A549 (cell line): ENCODE data around the gene IDE. TPM values are rescaled to one million over a fixed set of nuclear protein-coding genes. Genes with fewer than 3 reads are reported as not detected.

Experiments used
- ATAC-seq, 2 experiments: fragments of 200-7000 bp in 1 of 2; fragments of >200 bp in 1 of 2; cut with Nextera tagmentation in 1 of 2; cut with Tn5 transposase in 1 of 2; 3 replicates each; pipeline versions ENCODE4 v1.8.0 to v1.9.1; 2018 to 2020; ENCODE audit warnings: mild to moderate bottlenecking in 1 of 2, moderate library complexity in 1 of 2
- CTCF ChIA-PET: fragments of 300-600 bp; sonication (Branson Sonifier 250); formaldehyde crosslinking; extraction: SDS; loops from one replicate; lab custom pipeline; 2021; ENCODE audit warnings: antibody characterized with exemption, inconsistent platforms; lab: Yijun Ruan, JAX
- POLR2A ChIA-PET: fragments of 350-600 bp; formaldehyde crosslinking; extraction: SDS; loops from one replicate; lab custom pipeline; 2021; ENCODE audit warnings: antibody characterized with exemption, inconsistent platforms; lab: Yijun Ruan, JAX
- DNase-seq, 2 experiments: peaks; one replicate each; pipeline versions ENCODE4 v3.0.0 to v3.0.0-alpha.2; 2011 to 2016; ENCODE audit warnings: low read depth in 1 of 2, low spot score in 1 of 2
- FAIRE-seq: peaks from 2 replicates; lab custom pipeline; 2011; peaks lifted over from hg19 to GRCh38; lab: Jason Lieb, UNC
- H3K27ac ChIP-seq, 2 experiments: fragments of >200 bp; sonication (Bioruptor Twin); formaldehyde crosslinking; 3 replicates each; pipeline ENCODE4 v1.5.1; 2016 to 2017
- H3K4me1 ChIP-seq: fragments of >200 bp; sonication (Bioruptor Twin); formaldehyde crosslinking; 3 replicates; pipeline ENCODE4 v1.6.1; 2016
- H3K4me2 ChIP-seq: fragments of >200 bp; sonication (Bioruptor Twin); formaldehyde crosslinking; 3 replicates; pipeline ENCODE4 v1.6.1; 2016
- H3K4me3 ChIP-seq: fragments of >200 bp; sonication (Bioruptor Twin); formaldehyde crosslinking; 3 replicates; pipeline ENCODE4 v1.5.1; 2016
- H3K9me3 ChIP-seq: fragments of >200 bp; sonication (Bioruptor Twin); formaldehyde crosslinking; 3 replicates; pipeline ENCODE4 v1.6.1; 2016
- CHD2 ChIP-seq: fragments of 150-350 bp; IDR thresholded peaks from 2 replicates; pipeline ENCODE4 v1.6.1; 2014; ENCODE audit warnings: low read length; ENCODE audit not compliant: partially characterized antibody
- JUN ChIP-seq, 2 experiments: fragments of >200 bp; sonication (Bioruptor Twin); formaldehyde crosslinking; IDR thresholded peaks; 2 replicates in 1 of 2; 3 replicates in 1 of 2; pipeline ENCODE4 v1.6.1; 2016 to 2017
- MAFK ChIP-seq: fragments of 450-650 bp; IDR thresholded peaks from 2 replicates; pipeline ENCODE4 v1.6.1; 2014; ENCODE audit not compliant: partially characterized antibody
- NFE2L2 ChIP-seq: fragments of 150-350 bp; conservative IDR thresholded peaks from 2 replicates; pipeline ENCODE4 v1.6.1; 2014; ENCODE audit warnings: low read length
- RAD21 ChIP-seq, 2 experiments: fragments of >200 bp in 1 of 2; sonication (Bioruptor Twin) in 1 of 2; formaldehyde crosslinking in 1 of 2; IDR thresholded peaks in 1 of 2; conservative IDR thresholded peaks in 1 of 2; 2 replicates in 1 of 2; 3 replicates in 1 of 2; pipeline ENCODE4 v1.6.1; 2012 to 2018; ENCODE audit warnings: inconsistent platforms in 1 of 2
- RARB ChIP-seq: fragments of 250-450 bp; sonication (Bioruptor Pico); IDR thresholded peaks from 2 replicates; pipeline ENCODE4 v1.8.0; 2021; ENCODE audit warnings: mild to moderate bottlenecking, moderate library complexity
- RNF2 ChIP-seq: fragments of 200-600 bp; sonication (generic); IDR thresholded peaks from 2 replicates; pipeline ENCODE4 v1.6.1; 2016; ENCODE audit warnings: low read depth, mild to moderate bottlenecking, antibody characterized with exemption, moderate library complexity, borderline replicate concordance
- SMC3 ChIP-seq: fragments of >200 bp; sonication (Bioruptor Twin); formaldehyde crosslinking; IDR thresholded peaks from 3 replicates; pipeline ENCODE4 v1.6.1; 2018; ENCODE audit warnings: inconsistent platforms
- SREBF2 ChIP-seq: fragments of 450-650 bp; IDR thresholded peaks from 2 replicates; pipeline ENCODE4 v1.6.1; 2014; ENCODE audit warnings: mild to moderate bottlenecking, moderate library complexity
- WGBS: methylation state at CpG from one replicate; pipeline ENCODE4 v1.1.6; 2017; ENCODE audit errors: missing lambda C conversion rate; 5-methylcytosine and 5-hydroxymethylcytosine counted together
- polyA plus RNA-seq, 4 experiments: library from polyadenylated mRNA; depleted of rRNA in 3 of 4; stranded (reverse); fragments of >200 nt; fragmentation: RNase III in 1 of 4; extraction: RNeasy Plus Mini Kit Qiagen cat#74134 plus additional on column Dnase treatment in 1 of 4; gene quantifications; 2 replicates in 3 of 4; 3 replicates in 1 of 4; pipeline ENCODE4 v1.2.3, GENCODE V29; 2011 to 2017
- TF ChIP-seq, protein P1 (sequence below): fragments of 250-450 bp; sonication (Bioruptor Pico); IDR thresholded peaks from 2 replicates; pipeline ENCODE4 v1.5.0; 2021; ENCODE audit warnings: mild to moderate bottlenecking, moderate library complexity, borderline replicate concordance
- TF ChIP-seq, protein P2 (sequence below): fragments of >200 bp; sonication (Bioruptor Twin); formaldehyde crosslinking; IDR thresholded peaks from 3 replicates; pipeline ENCODE4 v1.5.1; 2016
- TF ChIP-seq, protein P3 (sequence below): fragments of 150-350 bp; IDR thresholded peaks from 2 replicates; pipeline ENCODE4 v1.6.1; 2014; ENCODE audit warnings: low read depth, mild to moderate bottlenecking, low read length
- TF ChIP-seq, protein P4 (sequence below): fragments of 200-600 bp; sonication (generic); IDR thresholded peaks from 2 replicates; pipeline ENCODE4 v1.6.1; 2016; ENCODE audit warnings: antibody characterized with exemption, mild to moderate bottlenecking, moderate library complexity

Gene IDE
- polyA plus RNA-seq, 2 of the 4 experiments (the other 2 are of a cell fraction): 25.1 to 61.1 TPM

DNA sequence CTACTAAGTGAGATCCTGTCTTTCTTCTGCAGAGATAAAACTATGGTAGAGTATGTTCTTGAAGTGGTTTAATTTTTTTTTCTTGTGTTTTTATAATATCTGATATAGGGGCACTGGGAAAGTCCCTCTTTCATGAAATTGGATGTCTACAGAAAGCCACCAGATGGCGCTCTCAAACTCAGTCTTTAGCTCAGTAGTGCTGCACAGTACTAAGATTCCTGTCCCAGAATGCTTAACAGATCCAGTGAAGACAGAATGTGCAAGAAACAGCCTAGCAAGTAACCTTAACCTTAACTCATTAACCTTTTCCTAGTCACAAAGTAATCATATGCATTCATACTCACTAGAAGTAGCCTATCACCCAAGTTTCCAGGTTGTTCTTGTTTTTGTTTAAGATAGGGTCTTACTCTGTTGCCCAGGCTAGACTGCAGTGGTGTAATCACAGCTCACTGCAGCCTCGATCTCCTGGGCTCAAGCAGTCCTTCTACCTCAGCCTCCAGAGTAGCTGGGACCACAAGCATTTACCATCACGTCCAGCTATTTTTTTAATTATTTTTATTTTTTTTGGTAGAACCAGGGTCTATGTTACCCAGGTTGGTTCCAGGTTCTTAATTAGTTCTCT is 56.7 kb downstream of the IDE start:
- CTCF ChIA-PET: interaction anchor here (0.5 to 5.1 kb wide), 30 partner anchors 10 to 994 kb away, joined by 3 to 79 read pairs (median 4); partner anchors contain the start of gene IDE
- DNase-seq: peak; percentile 49 to 78
- TF ChIP-seq, protein P1, sequence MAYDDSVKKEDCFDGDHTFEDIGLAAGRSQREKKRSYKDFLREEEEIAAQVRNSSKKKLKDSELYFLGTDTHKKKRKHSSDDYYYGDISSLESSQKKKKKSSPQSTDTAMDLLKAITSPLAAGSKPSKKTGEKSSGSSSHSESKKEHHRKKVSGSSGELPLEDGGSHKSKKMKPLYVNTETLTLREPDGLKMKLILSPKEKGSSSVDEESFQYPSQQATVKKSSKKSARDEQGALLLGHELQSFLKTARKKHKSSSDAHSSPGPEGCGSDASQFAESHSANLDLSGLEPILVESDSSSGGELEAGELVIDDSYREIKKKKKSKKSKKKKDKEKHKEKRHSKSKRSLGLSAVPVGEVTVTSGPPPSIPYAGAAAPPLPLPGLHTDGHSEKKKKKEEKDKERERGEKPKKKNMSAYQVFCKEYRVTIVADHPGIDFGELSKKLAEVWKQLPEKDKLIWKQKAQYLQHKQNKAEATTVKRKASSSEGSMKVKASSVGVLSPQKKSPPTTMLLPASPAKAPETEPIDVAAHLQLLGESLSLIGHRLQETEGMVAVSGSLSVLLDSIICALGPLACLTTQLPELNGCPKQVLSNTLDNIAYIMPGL (CRISPR knock-in tag): no peak
- peak; percentile 89 for TF ChIP-seq SMC3
- TF ChIP-seq, protein P2, sequence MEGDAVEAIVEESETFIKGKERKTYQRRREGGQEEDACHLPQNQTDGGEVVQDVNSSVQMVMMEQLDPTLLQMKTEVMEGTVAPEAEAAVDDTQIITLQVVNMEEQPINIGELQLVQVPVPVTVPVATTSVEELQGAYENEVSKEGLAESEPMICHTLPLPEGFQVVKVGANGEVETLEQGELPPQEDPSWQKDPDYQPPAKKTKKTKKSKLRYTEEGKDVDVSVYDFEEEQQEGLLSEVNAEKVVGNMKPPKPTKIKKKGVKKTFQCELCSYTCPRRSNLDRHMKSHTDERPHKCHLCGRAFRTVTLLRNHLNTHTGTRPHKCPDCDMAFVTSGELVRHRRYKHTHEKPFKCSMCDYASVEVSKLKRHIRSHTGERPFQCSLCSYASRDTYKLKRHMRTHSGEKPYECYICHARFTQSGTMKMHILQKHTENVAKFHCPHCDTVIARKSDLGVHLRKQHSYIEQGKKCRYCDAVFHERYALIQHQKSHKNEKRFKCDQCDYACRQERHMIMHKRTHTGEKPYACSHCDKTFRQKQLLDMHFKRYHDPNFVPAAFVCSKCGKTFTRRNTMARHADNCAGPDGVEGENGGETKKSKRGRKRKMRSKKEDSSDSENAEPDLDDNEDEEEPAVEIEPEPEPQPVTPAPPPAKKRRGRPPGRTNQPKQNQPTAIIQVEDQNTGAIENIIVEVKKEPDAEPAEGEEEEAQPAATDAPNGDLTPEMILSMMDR: peak; percentile 89
- TF ChIP-seq, protein P3, sequence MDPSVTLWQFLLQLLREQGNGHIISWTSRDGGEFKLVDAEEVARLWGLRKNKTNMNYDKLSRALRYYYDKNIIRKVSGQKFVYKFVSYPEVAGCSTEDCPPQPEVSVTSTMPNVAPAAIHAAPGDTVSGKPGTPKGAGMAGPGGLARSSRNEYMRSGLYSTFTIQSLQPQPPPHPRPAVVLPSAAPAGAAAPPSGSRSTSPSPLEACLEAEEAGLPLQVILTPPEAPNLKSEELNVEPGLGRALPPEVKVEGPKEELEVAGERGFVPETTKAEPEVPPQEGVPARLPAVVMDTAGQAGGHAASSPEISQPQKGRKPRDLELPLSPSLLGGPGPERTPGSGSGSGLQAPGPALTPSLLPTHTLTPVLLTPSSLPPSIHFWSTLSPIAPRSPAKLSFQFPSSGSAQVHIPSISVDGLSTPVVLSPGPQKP: no peak
- peak; percentile 61 to 68 for TF ChIP-seq RAD21 (conservative IDR thresholded peaks at IDR 0.05 in 1 of 2, IDR thresholded peaks at IDR 0.05 in 1 of 2)
- TF ChIP-seq CHD2: no peak
- TF ChIP-seq, protein P4, sequence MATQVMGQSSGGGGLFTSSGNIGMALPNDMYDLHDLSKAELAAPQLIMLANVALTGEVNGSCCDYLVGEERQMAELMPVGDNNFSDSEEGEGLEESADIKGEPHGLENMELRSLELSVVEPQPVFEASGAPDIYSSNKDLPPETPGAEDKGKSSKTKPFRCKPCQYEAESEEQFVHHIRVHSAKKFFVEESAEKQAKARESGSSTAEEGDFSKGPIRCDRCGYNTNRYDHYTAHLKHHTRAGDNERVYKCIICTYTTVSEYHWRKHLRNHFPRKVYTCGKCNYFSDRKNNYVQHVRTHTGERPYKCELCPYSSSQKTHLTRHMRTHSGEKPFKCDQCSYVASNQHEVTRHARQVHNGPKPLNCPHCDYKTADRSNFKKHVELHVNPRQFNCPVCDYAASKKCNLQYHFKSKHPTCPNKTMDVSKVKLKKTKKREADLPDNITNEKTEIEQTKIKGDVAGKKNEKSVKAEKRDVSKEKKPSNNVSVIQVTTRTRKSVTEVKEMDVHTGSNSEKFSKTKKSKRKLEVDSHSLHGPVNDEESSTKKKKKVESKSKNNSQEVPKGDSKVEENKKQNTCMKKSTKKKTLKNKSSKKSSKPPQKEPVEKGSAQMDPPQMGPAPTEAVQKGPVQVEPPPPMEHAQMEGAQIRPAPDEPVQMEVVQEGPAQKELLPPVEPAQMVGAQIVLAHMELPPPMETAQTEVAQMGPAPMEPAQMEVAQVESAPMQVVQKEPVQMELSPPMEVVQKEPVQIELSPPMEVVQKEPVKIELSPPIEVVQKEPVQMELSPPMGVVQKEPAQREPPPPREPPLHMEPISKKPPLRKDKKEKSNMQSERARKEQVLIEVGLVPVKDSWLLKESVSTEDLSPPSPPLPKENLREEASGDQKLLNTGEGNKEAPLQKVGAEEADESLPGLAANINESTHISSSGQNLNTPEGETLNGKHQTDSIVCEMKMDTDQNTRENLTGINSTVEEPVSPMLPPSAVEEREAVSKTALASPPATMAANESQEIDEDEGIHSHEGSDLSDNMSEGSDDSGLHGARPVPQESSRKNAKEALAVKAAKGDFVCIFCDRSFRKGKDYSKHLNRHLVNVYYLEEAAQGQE: no peak
- TF ChIP-seq, all 56 proteins: peak for 3
- Histone ChIP-seq H3K4me3 (no peak overlapping the region), H3K9me3 (no peaks in the 10 kb centered on the region), H3K4me1 (no peaks in the 10 kb centered on the region), H3K4me2 (no peak overlapping the region), H3K27ac (no peak overlapping the region)
- POLR2A ChIA-PET: interaction anchor here (0.5 to 1.5 kb wide), 4 partner anchors 23 to 74 kb away, joined by 3 to 11 read pairs (median 4); partner anchors contain the start of gene IDE
- WGBS: 28% methylated on average over 3 of the region's 3 CpGs
- ATAC-seq: peak; percentile 90 to 99
- peak; percentile 93 for FAIRE-seq

DNA sequence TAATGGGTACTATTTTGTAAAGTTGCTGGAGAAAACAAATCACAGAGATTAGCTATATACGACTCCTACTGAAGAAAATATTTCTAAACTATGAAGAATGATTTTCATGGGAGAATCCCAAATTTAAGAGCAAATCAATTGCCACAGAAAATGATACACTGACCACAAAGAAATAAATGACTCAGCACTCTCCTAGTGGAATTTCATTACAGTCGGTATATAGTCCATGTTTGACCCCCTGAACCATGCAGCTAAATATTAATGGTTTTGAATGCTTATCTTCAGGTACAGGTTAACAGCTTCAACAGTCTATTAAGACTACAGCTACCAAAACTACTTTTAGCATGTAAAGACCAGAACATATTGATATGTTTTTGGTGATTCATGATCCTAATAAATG is 65.0 kb downstream of the IDE start:
- no peaks in the 10 kb centered on the region for H3K4me1 ChIP-seq
- no peak for FAIRE-seq
- 82% methylated on average over 2 of the region's 2 CpGs for WGBS
- no peaks in the 10 kb centered on the region for H3K9me3 ChIP-seq
- no peak for ATAC-seq
- no peak for DNase-seq
- H3K4me3 ChIP-seq: no peak overlapping the region
- H3K27ac ChIP-seq: 0 out of 6 replicates have a peak overlapping the region, but pooled peaks of 1 of the 2 experiments have one; percentile 26
- CTCF ChIA-PET: interaction anchor here (1.2 kb wide), 1 partner anchor 57 kb away, joined by 3 read pairs; no protein-coding TSS in a partner anchor
- 0 out of 2 replicates have a peak, but pooled peaks have one; percentile 13 for TF ChIP-seq NFE2L2
- peak; percentile 47 for TF ChIP-seq MAFK
- TF ChIP-seq SREBF2: no peak
- TF ChIP-seq, all 56 proteins: peak for 2
- POLR2A ChIA-PET: no interaction called here
- H3K4me2 ChIP-seq: no peak overlapping the region

DNA sequence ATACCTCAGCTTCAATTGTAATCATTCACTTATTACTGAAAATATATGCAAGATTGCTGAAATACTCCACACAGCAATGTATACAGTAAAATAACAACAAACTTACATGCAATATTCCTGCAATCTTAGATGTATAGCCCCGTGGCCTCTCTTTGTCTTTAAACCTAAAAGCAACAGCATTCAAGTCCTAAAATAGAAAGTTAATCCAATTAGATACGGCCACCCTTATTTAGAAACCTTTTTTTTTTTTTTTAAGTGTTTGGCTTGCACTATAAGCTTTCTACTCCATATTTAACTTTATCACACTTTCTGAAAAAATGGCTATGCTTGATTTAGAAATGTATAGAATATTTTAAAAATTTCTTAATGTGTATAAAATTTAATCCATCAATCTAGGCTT is 67.6 kb downstream of the IDE start:
- no peaks in the 10 kb centered on the region for H3K4me1 ChIP-seq
- ChIA-PET POLR2A (no interaction called here), CTCF (no interaction called here)
- FAIRE-seq: no peak
- no peak overlapping the region for H3K4me3 ChIP-seq
- H3K9me3 ChIP-seq: no peaks in the 10 kb centered on the region
- WGBS: 80% methylated on average over 2 of the region's 2 CpGs
- ATAC-seq: no peak
- H3K4me2 ChIP-seq: no peak overlapping the region
- TF ChIP-seq RNF2 (no peak), RARB (CRISPR knock-in tag) (no peak), JUN (IDR thresholded peaks at IDR 0.05) (no peak)
- DNase-seq: no peak
- H3K27ac ChIP-seq: no peak overlapping the region
